Vagina (tissue), 2 donors: ENCODE measurements around the gene IGFN1. TPM values are rescaled to one million over a fixed set of nuclear protein-coding genes. Genes with fewer than 3 reads are reported as not detected.
"Not testable (repeated sequence)": the region's sequence is repeated elsewhere in the genome, so short reads cannot be mapped to it uniquely, and the experiment has no call there.

Experiments
- DNase-seq, 2 donors: peaks; one replicate each; pipeline ENCODE4 v3.0.0-alpha.2; 2017; ENCODE audit errors: extremely low spot score in 2 of 2
- H3K27ac ChIP-seq: fragments of 200-600 bp; sonication (generic); one replicate; pipeline ENCODE4 v1.5.1; 2019
- H3K27me3 ChIP-seq: fragments of 200-600 bp; sonication (generic); one replicate; pipeline ENCODE4 v1.5.1; 2019
- H3K36me3 ChIP-seq, 2 donors: fragments of 200-600 bp; sonication (generic); one replicate each; pipeline ENCODE4 v1.5.1; 2017 to 2019
- H3K4me1 ChIP-seq: fragments of 200-600 bp; sonication (generic); one replicate; pipeline ENCODE4 v1.5.1; 2019
- H3K4me3 ChIP-seq, 2 donors: fragments of 200-600 bp; sonication (generic); 1 replicate in 1 of 2; 2 replicates in 1 of 2; pipeline ENCODE4 v1.5.1; 2016 to 2019
- H3K9me3 ChIP-seq: fragments of 200-600 bp; sonication (generic); one replicate; pipeline ENCODE4 v1.5.1; 2019
- POLR2A ChIP-seq, 2 donors: fragments of 450-650 bp; IDR thresholded peaks; one replicate each; pipeline ENCODE4 v1.6.1; 2017; ENCODE audit warnings: antibody characterized with exemption in 2 of 2, mild to moderate bottlenecking in 2 of 2, moderate library complexity in 2 of 2
- POLR2AphosphoS5 ChIP-seq, 2 donors: sonication (generic); formaldehyde crosslinking; IDR thresholded peaks; one replicate each; pipeline ENCODE4 v1.9.0; 2017; ENCODE audit warnings: antibody characterized with exemption in 2 of 2, mild to moderate bottlenecking in 2 of 2, low read depth in 1 of 2; ENCODE audit not compliant: insufficient read depth in 1 of 2
- intact Hi-C: fragments of 100-400 bp; cut with DNase I; formaldehyde crosslinking; loops from one replicate; pipeline ENCODE4 v1.15.1; 2023
- total RNA-seq: library from RNA; depleted of rRNA; stranded (reverse); fragments of >200 nt; gene quantifications from one replicate; pipeline ENCODE4 v1.2.3, GENCODE V29; 2016
- TF ChIP-seq, protein P1 (sequence below), 3 experiments: fragments of 450-650 bp in 2 of 3; fragments of 200-600 bp in 1 of 3; sonication (generic) in 1 of 3; IDR thresholded peaks; one replicate each; pipeline ENCODE4 v1.5.1; 2017 to 2019; ENCODE audit warnings: antibody characterized with exemption in 3 of 3, mild to moderate bottlenecking in 2 of 3, moderate library complexity in 2 of 3

IGFN1 gene
- total RNA-seq, 1 donor from 2014 or later, result not detected

GRCh38 chr1:201255479-201256362 lies 65.1 kb downstream of the IGFN1 start:
- Histone ChIP-seq H3K36me3 (no peaks in the 10 kb centered on the region), H3K27me3 (no peaks in the 10 kb centered on the region), H3K9me3 (no peaks in the 10 kb centered on the region), H3K4me1 (peaks cover 27% of the 10 kb centered on the region), H3K27ac (no peak overlapping the region), H3K4me3 (no peak overlapping the region)
- peak in 1 of 2 donors; percentile 67 for DNase-seq
- intact Hi-C loops, result no loop called here
- no peak for TF ChIP-seq POLR2AphosphoS5 (IDR thresholded peaks at IDR 0.05; ENCODE audit: insufficient read depth in 1 of 2, low read depth in 1 of 2)
- TF ChIP-seq POLR2A (IDR thresholded peaks at IDR 0.05), result no peak
- TF ChIP-seq, protein P1, sequence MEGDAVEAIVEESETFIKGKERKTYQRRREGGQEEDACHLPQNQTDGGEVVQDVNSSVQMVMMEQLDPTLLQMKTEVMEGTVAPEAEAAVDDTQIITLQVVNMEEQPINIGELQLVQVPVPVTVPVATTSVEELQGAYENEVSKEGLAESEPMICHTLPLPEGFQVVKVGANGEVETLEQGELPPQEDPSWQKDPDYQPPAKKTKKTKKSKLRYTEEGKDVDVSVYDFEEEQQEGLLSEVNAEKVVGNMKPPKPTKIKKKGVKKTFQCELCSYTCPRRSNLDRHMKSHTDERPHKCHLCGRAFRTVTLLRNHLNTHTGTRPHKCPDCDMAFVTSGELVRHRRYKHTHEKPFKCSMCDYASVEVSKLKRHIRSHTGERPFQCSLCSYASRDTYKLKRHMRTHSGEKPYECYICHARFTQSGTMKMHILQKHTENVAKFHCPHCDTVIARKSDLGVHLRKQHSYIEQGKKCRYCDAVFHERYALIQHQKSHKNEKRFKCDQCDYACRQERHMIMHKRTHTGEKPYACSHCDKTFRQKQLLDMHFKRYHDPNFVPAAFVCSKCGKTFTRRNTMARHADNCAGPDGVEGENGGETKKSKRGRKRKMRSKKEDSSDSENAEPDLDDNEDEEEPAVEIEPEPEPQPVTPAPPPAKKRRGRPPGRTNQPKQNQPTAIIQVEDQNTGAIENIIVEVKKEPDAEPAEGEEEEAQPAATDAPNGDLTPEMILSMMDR (IDR thresholded peaks at IDR 0.05), result no peak

GRCh38 chr1:201258132-201258531 lies 67.5 kb downstream of the IGFN1 start:
- H3K4me1 ChIP-seq, result peaks cover 34% of the 10 kb centered on the region
- intact Hi-C loops, DNase-seq, H3K27me3 ChIP-seq, H3K9me3 ChIP-seq, H3K4me3 ChIP-seq, H3K36me3 ChIP-seq, H3K27ac ChIP-seq: not testable (repeated sequence)

- peaks cover 34% of the 10 kb centered on the region for H3K4me1 ChIP-seq
- TF ChIP-seq, protein P1 (IDR thresholded peaks at IDR 0.05), result no peak
- TF ChIP-seq POLR2AphosphoS5 (IDR thresholded peaks at IDR 0.05; ENCODE audit: insufficient read depth in 1 of 2, low read depth in 1 of 2) (no peak), POLR2A (IDR thresholded peaks at IDR 0.05) (no peak)
- intact Hi-C loops, result no loop called here
- H3K9me3 ChIP-seq, result no peaks in the 10 kb centered on the region
- H3K27me3 ChIP-seq, result no peaks in the 10 kb centered on the region
- H3K27ac ChIP-seq, result peak overlapping the region; percentile 45
- DNase-seq, result peak in 1 of 2 donors; percentile 95
- H3K4me3 ChIP-seq, result no peak overlapping the region
- no peaks in the 10 kb centered on the region for H3K36me3 ChIP-seq
These were observed 68.2 kb downstream of the IGFN1 start for GRCh38 chr1:201258763-201259230.

GRCh38 chr1:201259476-201260235 lies 69.0 kb downstream of the IGFN1 start:
- H3K27ac ChIP-seq, result peak overlapping the region; percentile 45
- H3K4me3 ChIP-seq, result peak overlapping the region in 1 of 2 donors; percentile 15
- no peaks in the 10 kb centered on the region for H3K27me3 ChIP-seq
- H3K9me3 ChIP-seq, result no peaks in the 10 kb centered on the region
- peaks cover 26% of the 10 kb centered on the region for H3K4me1 ChIP-seq
- H3K36me3 ChIP-seq, result no peaks in the 10 kb centered on the region
- intact Hi-C loops, result no loop called here
- TF ChIP-seq, protein P1 (IDR thresholded peaks at IDR 0.05), result no peak
- TF ChIP-seq POLR2AphosphoS5 (IDR thresholded peaks at IDR 0.05; ENCODE audit: insufficient read depth in 1 of 2, low read depth in 1 of 2) (peak in 1 of 2 donors; percentile 24), POLR2A (IDR thresholded peaks at IDR 0.05) (no peak)
- DNase-seq, result peak; percentile 85 to 94

- intact Hi-C loops, result no loop called here
- peak overlapping the region; percentile 45 for H3K27ac ChIP-seq
These were observed 69.6 kb downstream of the IGFN1 start for GRCh38 chr1:201260236-201260590.

More at GRCh38 chr1:201260236-201260590, 69.6 kb downstream of the IGFN1 start:
- TF ChIP-seq POLR2AphosphoS5 (IDR thresholded peaks at IDR 0.05; ENCODE audit: insufficient read depth in 1 of 2, low read depth in 1 of 2) (peak in 1 of 2 donors; percentile 14), POLR2A (IDR thresholded peaks at IDR 0.05) (no peak)
- peak in 1 of 2 donors; percentile 81 for DNase-seq
- Histone ChIP-seq H3K4me1 (peaks cover 22% of the 10 kb centered on the region), H3K9me3 (no peaks in the 10 kb centered on the region), H3K27me3 (no peaks in the 10 kb centered on the region), H3K36me3 (no peaks in the 10 kb centered on the region), H3K4me3 (peak overlapping the region in 1 of 2 donors; percentile 15)
